Retina (tissue), 1 donor: Measurements from ENCODE around the gene MRPS2.
"Not testable (repeated sequence)": the region's sequence is repeated elsewhere in the genome, so short reads cannot be mapped to it uniquely, and the experiment has no call there.

ENCODE experiments used
- DNase-seq: peaks from one replicate; pipeline ENCODE4 v3.0.0-alpha.2; 2016

Gene MRPS2

GRCh38 chr9:135534826-135535225 is 34.3 kb downstream of the MRPS2 start:
- not testable (repeated sequence) for DNase-seq

DNA sequence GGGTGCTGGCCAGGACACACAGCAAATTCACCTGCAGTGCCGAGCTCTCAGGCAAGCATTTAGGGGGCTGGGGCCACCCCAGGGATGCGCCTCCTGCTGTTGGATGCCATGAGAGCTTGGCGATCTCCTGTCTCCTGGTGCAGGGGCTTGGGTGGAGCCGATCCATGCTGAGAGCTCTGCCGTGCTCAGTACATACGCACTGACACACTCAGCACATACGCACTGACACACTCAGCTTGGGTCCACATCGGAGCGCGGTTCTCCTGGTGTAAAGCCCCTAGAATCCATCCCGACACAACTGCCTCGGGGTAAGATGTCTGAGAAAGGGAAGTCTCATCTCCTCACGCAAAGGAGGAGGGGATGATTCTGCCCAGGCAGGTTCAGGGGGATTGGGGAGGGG is 35.1 kb downstream of the MRPS2 start:
- DNase-seq: not testable (repeated sequence)

- DNase-seq: no peak
Observed at GRCh38 chr9:135536216-135536615, 35.7 kb downstream of the MRPS2 start.

GRCh38 chr9:135543262-135543894 is 42.9 kb downstream of the MRPS2 start:
- DNase-seq: not testable (repeated sequence)

DNA sequence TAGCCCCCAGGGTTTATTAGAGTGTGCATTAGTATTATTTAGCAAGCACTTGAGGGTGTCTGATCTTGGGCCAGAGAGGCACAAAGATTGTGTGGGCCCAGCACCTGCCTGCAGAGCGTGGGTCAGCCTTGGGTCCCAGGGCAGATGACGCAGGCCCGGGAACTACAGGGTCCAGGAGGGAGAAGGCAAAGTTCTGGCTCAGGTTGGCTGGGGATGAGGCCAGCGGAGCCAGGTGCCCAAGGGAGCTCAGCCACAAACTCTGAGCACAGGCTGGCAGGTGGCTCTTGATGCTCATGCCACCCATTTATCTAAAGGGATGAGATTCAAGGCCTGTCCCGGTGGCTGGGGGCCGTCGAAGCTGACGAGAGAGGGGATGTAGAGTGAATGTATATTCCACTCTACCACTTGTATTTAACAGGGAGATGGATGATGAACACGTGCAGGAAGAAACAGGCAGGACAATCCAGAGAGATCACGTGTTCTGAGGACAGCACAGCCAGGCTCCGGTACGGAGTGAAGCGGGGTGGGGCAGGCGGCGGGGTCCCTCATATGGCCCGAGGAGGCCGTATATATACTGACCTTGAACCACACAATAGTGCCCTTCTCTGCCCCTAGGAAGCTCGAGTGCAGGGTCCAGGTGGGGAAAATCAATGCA is 44.6 kb downstream of the MRPS2 start:
- no peak for DNase-seq

GRCh38 chr9:135545646-135546176 is 45.2 kb downstream of the MRPS2 start, which contains the start of gene OBP2A:
Gene OBP2A (plus strand): TSS chr9:135546126. CDS start chr9:135546181, 55 bp downstream.
- DNase-seq: not testable (repeated sequence)

- DNase-seq: not testable (repeated sequence)
Observed at GRCh38 chr9:135546792-135547617, 46.5 kb downstream of the MRPS2 start.

DNA sequence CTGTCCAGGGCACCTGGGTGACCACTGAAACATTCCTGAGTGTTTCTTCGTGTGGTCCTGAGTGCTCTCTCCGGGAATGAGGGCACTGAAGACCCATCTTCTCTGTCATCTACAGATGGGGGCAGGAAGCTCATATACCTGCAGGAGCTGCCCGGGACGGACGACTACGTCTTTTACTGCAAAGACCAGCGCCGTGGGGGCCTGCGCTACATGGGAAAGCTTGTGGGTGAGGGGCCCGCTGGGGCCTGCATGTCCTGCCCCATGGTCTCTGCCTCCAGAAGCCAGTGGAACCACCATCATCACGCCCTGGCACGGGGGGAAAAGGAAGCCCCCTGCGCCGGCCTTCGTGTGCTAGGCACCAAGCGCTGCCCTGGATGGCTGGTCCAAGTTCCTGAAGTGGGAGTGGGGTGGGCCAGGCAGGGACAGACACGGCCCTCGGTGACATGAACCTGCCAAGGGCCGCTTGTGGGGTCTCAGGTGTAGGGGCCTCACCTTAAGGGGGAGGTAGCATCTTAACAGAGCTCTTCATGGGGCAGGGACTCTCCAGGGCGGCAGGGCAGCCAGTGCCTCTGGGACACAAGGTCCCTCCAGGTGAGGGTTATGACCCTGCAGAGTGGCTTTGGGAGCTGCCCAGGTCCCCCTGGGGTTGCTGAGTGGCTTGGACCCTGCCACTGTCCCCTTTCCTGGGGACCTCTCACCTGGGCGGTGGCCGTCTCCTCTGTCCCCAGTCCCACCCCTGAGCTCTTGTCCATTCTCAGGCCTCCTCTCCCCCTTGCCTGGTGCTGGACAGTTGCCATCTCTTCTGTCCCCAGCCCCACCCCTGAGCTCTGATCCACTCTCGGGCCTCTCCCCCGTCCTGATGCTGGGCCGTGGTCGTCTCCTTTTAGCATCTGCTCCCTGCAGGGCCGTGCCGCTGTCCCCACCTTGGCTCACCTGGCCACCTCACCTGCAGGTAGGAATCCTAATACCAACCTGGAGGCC is 47.6 kb downstream of the MRPS2 start:
- no peak for DNase-seq

- DNase-seq: not testable (repeated sequence)
Observed at GRCh38 chr9:135549478-135550343, 49.2 kb downstream of the MRPS2 start.

GRCh38 chr9:135550344-135550918 is 49.9 kb downstream of the MRPS2 start:
- no peak for DNase-seq

DNA sequence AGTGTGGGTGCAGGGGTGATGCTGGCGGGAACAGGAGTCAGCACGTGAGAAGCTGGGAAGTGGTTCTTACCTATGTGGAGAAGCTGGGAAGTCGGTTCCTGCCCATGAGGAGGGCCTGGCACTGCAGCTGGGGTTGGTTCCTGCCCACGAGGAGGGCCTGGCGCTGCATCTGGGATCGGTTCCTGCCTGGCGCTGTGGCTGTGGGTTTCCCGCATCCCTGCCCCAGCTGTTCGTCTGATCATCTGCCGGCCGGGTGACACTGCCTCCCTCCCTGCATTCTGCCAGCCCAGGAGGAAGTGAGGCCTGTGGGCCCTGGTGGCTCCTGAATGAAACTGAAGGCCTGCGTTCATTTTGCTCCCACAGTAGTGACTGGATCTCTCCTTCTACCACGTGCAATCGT is 50.5 kb downstream of the MRPS2 start:
- no peak for DNase-seq

DNA sequence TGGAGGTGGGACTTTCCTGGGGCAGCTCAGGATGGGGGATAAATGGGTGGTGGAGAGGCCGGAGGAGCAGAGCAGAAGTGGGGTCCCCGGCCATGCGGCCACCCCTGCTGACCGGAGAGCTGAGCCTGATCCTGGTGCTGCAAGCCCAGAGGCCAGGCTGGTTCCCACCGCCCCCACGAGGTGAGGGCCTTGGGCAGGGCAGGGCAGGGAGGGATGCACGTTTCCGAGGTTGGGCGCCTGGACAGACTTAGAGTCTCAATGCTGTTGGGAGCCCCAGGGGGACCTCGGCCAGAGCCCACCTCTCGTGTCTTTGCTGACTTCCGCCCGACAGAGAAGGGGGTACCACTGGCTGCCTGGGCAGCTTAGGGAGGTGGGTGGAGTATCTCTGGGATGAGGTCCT is 51.0 kb downstream of the MRPS2 start:
- DNase-seq: no peak

DNA sequence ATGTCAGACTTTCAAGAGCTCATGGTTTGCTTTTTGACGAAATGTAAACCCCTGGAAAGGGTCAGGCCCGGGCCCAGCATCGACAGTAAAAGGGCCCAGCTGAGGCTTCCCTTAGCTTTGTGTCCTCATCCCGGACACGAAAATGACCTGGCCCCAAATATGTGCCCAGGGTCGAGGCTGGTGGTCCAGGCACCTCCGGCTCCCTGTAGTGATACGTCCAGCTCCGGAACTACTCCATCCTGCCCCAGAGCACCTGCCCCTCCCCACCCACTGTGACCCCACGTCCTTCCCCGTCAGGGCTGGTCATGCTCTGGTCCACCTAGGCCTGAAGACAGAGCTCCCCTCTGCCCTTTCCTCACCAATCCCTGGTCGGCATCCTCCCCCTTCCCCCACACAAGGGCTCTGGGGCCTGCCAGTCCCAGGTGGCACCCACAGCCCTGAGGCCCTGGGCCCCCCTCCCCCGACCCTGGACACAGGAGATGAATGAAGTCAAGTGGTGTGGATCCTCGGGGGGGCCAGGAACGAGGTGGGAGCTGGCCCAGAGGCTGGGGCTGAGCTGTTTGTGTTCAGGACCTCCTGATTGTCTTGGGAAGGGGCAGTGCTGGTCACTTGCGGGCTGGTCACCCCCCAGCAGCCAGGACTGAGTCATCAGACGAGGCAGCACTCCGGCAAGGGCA is 51.7 kb downstream of the MRPS2 start:
- no peak for DNase-seq

DNA sequence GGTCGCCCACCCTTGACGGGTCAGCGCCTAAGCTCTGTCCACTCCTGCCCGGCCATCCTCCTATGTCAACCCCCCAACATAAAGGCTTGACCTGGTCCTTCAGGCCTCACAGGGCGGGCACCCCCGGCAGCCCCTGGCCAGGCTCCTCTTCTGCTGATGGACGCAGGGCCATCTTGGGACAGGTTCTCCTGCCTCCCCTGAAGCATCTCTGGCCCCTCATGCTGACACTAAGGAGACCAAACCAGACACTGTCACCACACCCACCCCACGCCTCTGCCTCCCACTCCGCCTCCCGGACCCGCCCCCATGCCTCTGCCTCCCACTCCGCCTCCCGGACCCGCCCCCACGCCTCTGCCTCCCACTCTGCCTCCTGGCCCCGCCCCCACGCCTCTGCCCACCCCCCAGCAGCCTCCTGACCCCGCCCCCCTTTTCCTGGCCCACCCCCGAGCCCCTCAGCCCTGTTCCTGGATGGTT is 52.3 kb downstream of the MRPS2 start:
- no peak for DNase-seq
